ENCODE data around the gene KCNJ12.
A peak's percentile ranks its signal among the peaks of the same experiment; 100 is the strongest.

DNA sequence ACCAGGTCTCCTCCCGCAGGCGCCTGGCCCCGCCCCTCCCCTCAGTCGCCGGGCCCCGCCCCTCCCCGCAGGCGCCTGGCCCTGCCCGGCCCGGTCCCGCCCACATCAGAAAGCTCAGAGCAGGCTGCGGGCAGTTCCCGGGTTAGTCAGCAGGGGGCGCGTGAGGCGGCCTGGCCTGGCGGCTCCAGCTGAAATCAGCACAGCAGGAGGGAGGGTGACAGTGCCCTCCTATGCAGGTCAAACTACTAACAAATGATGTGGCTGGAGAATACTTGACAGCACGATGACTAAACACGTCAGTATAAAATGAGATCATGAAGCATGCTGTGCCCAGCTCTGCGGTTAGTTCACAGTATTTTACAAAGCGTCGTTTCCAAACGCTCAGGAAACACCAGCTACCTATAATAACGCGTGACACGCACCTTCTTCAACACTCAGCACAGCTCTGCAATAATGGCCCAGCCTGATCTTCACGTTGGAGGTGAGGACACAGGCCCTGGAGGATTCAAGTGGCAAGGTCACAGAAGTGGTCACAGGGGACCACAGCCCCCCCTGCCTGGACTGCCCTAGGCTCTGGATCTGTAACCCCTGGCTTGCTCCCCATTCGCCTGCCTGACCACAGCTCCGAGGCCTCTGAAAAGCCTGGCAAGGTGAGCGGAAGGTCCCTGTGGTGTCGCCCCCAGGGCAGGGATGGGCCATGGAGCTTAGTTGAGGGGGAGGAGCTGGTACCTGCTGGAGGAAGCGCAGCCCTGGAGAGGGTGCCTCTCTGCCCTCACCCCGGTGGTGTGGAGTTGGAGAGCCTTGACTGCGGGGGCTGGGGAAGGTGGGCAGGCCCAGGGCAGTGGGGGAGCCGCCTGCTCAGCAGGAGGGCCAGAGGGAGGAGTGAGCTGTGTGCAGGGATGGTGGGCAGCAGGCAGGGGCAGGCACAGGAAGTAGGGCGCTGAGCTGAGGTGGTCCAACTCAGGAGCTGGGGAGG lies 81.2 kb downstream of the KCNJ12 start:
- TF ChIP-seq CTCF (conservative IDR thresholded peaks at IDR 0.05; ENCODE audit: low read depth, low read length) (peak; percentile 89), POLR2A (IDR thresholded peaks at IDR 0.05; ENCODE audit: low read depth, low read length) (no peak), ELK1 (IDR thresholded peaks at IDR 0.05; ENCODE audit: borderline replicate concordance, low read depth, low read length) (no peak), RAD21 (IDR thresholded peaks at IDR 0.05; ENCODE audit: low read length) (peak; percentile 74), RCOR1 (IDR thresholded peaks at IDR 0.05; ENCODE audit: insufficient replicate concordance, low read length) (no peak), CEBPB (IDR thresholded peaks at IDR 0.05; ENCODE audit: low read depth, low read length) (no peak), MXI1 (IDR thresholded peaks at IDR 0.05; ENCODE audit: borderline replicate concordance, low read depth, low read length) (0 out of 2 replicates have a peak, but pooled peaks have one; percentile 31)
- TF ChIP-seq, protein P1, sequence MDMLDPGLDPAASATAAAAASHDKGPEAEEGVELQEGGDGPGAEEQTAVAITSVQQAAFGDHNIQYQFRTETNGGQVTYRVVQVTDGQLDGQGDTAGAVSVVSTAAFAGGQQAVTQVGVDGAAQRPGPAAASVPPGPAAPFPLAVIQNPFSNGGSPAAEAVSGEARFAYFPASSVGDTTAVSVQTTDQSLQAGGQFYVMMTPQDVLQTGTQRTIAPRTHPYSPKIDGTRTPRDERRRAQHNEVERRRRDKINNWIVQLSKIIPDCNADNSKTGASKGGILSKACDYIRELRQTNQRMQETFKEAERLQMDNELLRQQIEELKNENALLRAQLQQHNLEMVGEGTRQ (IDR thresholded peaks at IDR 0.05; ENCODE audit: low read depth, low read length), result no peak
